PC-9 (cell line): ENCODE data around the gene SPTBN5.

Source experiments
- EZH2 ChIP-seq: fragments of 200-600 bp; sonication (generic); IDR thresholded peaks from 2 replicates; pipeline ENCODE4 v1.8.0; 2017; ENCODE audit warnings: antibody characterized with exemption, low read depth
- TF ChIP-seq, protein P1 (sequence below): fragments of 200-600 bp; sonication (generic); conservative IDR thresholded peaks from 2 replicates; pipeline ENCODE4 v1.6.1; 2017; ENCODE audit warnings: mixed run types, antibody characterized with exemption, mild to moderate bottlenecking, moderate library complexity

DNA sequence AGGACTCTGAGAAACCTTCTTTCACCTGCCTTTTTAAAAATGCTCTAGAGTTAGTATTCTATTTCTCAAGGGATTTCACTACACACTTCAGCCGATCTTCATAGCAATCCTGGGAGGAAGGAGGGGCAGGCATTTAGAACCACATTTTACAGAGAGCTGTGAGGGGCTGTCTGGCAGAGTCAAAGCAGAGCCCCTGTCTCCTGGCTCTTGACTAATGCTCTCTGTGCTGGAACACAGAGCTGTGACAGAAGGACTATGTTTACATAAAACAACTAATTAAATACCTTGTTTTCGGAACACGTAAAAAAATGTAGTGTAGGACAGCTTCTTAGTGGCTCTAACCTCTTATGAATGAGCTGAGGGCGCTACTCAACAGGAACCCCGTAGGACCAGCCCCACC, 7.6 kb upstream of the SPTBN5 start:
- TF ChIP-seq, protein P1, sequence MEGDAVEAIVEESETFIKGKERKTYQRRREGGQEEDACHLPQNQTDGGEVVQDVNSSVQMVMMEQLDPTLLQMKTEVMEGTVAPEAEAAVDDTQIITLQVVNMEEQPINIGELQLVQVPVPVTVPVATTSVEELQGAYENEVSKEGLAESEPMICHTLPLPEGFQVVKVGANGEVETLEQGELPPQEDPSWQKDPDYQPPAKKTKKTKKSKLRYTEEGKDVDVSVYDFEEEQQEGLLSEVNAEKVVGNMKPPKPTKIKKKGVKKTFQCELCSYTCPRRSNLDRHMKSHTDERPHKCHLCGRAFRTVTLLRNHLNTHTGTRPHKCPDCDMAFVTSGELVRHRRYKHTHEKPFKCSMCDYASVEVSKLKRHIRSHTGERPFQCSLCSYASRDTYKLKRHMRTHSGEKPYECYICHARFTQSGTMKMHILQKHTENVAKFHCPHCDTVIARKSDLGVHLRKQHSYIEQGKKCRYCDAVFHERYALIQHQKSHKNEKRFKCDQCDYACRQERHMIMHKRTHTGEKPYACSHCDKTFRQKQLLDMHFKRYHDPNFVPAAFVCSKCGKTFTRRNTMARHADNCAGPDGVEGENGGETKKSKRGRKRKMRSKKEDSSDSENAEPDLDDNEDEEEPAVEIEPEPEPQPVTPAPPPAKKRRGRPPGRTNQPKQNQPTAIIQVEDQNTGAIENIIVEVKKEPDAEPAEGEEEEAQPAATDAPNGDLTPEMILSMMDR = no peak
- TF ChIP-seq EZH2 = no peak
